HL-60 (cell line): ENCODE results near the gene TINAGL1.

Source experiments
- CTCF ChIP-seq: IDR thresholded peaks from one replicate; pipeline ENCODE4 v1.5.1; 2011; ENCODE audit warnings: low read length, control low read depth, inconsistent platforms; ENCODE audit not compliant: insufficient read depth
- GABPA ChIP-seq: IDR thresholded peaks from 2 replicates; pipeline ENCODE4 v1.6.1; 2012; ENCODE audit warnings: low read depth

GRCh38 chr1:31605908-31606427 lies 29.7 kb downstream of the TINAGL1 start:
- no peak for TF ChIP-seq GABPA
- TF ChIP-seq CTCF = no peak
